Common myeloid progenitor, CD34-positive (primary cell): Measurements from ENCODE around the gene OR56A1. TPM values are rescaled to one million over a fixed set of nuclear protein-coding genes. Genes with fewer than 3 reads are reported as not detected.
"Not testable (repeated sequence)": the region's sequence is repeated elsewhere in the genome, so short reads cannot be mapped to it uniquely, and the experiment has no call there.

Experiments
- CTCF ChIA-PET: fragments of 350-600 bp; sonication (Branson Sonifier 250); formaldehyde crosslinking; loops from one replicate; lab custom pipeline; 2021; ENCODE audit warnings: antibody characterized with exemption; lab: Charles Lee
- POLR2A ChIA-PET: fragments of 350-600 bp; sonication (Branson Sonifier 250); formaldehyde crosslinking; loops from one replicate; lab custom pipeline; 2021; ENCODE audit warnings: antibody characterized with exemption; lab: Charles Lee
- DNase-seq, 3 donors: peaks; one replicate each; pipeline versions ENCODE4 v3.0.0 to v3.0.0-alpha.2; 2013
- H3K27ac ChIP-seq, 2 experiments: 1 replicate in 1 of 2; 2 replicates in 1 of 2; pipeline ENCODE4 v1.7.0; 2013; ENCODE audit warnings: inconsistent platforms in 2 of 2, low read length in 2 of 2, mild to moderate bottlenecking in 2 of 2, low read depth in 1 of 2, moderate library complexity in 1 of 2; ENCODE audit not compliant: severe bottlenecking in 2 of 2, insufficient read depth in 1 of 2, poor library complexity in 1 of 2
- H3K27me3 ChIP-seq, 5 experiments: replicated peaks in 2 of 5; 1 replicate in 3 of 5; 2 replicates in 2 of 5; pipeline versions ENCODE4 v1.6.1 to v1.7.0; 2013; ENCODE audit warnings: low read length in 4 of 5, mild to moderate bottlenecking in 2 of 5, moderate library complexity in 2 of 5, inconsistent platforms in 1 of 5; ENCODE audit not compliant: insufficient read depth in 5 of 5, control insufficient read depth in 4 of 5
- H3K36me3 ChIP-seq, 4 experiments: 1 replicate in 2 of 4; 2 replicates in 2 of 4; pipeline versions ENCODE4 v1.6.1 to v1.7.0; 2013; ENCODE audit warnings: low read length in 3 of 4, control low read depth in 1 of 4, mild to moderate bottlenecking in 1 of 4; ENCODE audit not compliant: control insufficient read depth in 4 of 4, insufficient read depth in 4 of 4
- H3K4me1 ChIP-seq, 4 experiments: 1 replicate in 3 of 4; 2 replicates in 1 of 4; pipeline versions ENCODE4 v1.6.1 to v1.7.1; 2013; ENCODE audit warnings: low read length in 3 of 4, mild to moderate bottlenecking in 3 of 4, control low read depth in 1 of 4, inconsistent platforms in 1 of 4, moderate library complexity in 1 of 4; ENCODE audit not compliant: control insufficient read depth in 4 of 4, insufficient read depth in 4 of 4; ENCODE audit errors: control extremely low read depth in 1 of 4
- H3K4me3 ChIP-seq, 7 experiments: 1 replicate in 4 of 7; 2 replicates in 3 of 7; pipeline versions ENCODE4 v1.5.1 to v1.7.0; 2013; ENCODE audit warnings: mild to moderate bottlenecking in 7 of 7, low read length in 6 of 7, moderate library complexity in 6 of 7, inconsistent platforms in 2 of 7, low read depth in 2 of 7, control low read depth in 1 of 7; ENCODE audit not compliant: insufficient read depth in 4 of 7, control insufficient read depth in 1 of 7; ENCODE audit errors: extremely low read depth in 1 of 7
- H3K9me3 ChIP-seq, 5 experiments: 1 replicate in 4 of 5; 2 replicates in 1 of 5; pipeline versions ENCODE4 v1.6.1 to v1.7.1; 2013; ENCODE audit warnings: low read length in 4 of 5, mild to moderate bottlenecking in 2 of 5, inconsistent platforms in 1 of 5, low read depth in 1 of 5, moderate library complexity in 1 of 5; ENCODE audit not compliant: control insufficient read depth in 4 of 5, insufficient read depth in 2 of 5; ENCODE audit errors: control extremely low read depth in 1 of 5
- WGBS: methylation state at CpG from one replicate; pipeline ENCODE4 v1.1.5; 2013; ENCODE audit not compliant: insufficient coverage; 5-methylcytosine and 5-hydroxymethylcytosine counted together
- polyA plus RNA-seq: library from polyadenylated mRNA; unstranded; fragments of 120-200 nt; gene quantifications from one replicate; pipeline ENCODE4 v1.2.1, GENCODE V29; 2013

OR56A1 gene, protein sequence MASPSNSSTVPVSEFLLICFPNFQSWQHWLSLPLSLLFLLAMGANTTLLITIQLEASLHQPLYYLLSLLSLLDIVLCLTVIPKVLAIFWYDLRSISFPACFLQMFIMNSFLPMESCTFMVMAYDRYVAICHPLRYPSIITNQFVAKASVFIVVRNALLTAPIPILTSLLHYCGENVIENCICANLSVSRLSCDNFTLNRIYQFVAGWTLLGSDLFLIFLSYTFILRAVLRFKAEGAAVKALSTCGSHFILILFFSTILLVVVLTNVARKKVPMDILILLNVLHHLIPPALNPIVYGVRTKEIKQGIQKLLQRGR
- polyA plus RNA-seq: not detected

GRCh38 chr11:6030708-6031405 is at the start of gene OR56A1:
TSS of gene OR56A1 (minus strand) at chr11:6030758. CDS start at chr11:6027692, 3,066 bp downstream.
- no peak within 1 kb of the TSS for H3K4me3 ChIP-seq
- H3K27ac ChIP-seq: no peak within 1 kb of the TSS
- no peaks in the 10 kb centered on the region for H3K4me1 ChIP-seq
- CTCF ChIA-PET: interaction anchor here (1.3 kb wide), 1 partner anchor 8 kb away, joined by 4 read pairs; no protein-coding TSS in a partner anchor
- H3K36me3 ChIP-seq: no peaks in the 10 kb centered on the region
- no peaks in the 10 kb centered on the region for H3K9me3 ChIP-seq
- peaks cover 3 to 17% (median 6%) of the 10 kb centered on the region in 5 experiments for H3K27me3 ChIP-seq
- WGBS: 100% methylated on average over 1 of the region's 1 CpG
- DNase-seq: no peak
- POLR2A ChIA-PET: no interaction called here

DNA sequence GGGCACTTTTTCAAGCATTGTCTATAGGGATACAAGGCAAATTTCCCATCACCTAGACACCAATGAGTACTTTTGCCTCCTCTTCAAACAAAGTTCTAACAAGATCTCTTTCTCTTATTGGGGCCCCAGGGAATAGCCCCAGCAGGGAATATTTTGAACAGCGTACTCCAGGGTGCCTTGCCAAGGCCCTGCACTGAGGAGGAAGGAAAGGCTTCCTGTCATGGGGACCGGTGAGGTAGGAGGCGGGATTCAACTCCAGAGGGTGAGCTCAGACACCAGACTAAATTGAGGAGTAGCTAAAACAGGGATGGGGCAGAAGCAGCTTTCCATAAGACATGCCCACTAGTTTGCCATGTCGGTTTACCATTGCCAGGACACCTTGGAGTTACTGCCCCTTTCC is 48.9 kb upstream of the OR56A1 start:
- Histone ChIP-seq H3K4me1 (no peaks in the 10 kb centered on the region), H3K4me3 (no peak overlapping the region), H3K9me3 (peaks cover 0 to 13% (median 9%) of the 10 kb centered on the region in 5 experiments), H3K27ac (no peak overlapping the region), H3K36me3 (no peaks in the 10 kb centered on the region), H3K27me3 (peaks cover 0 to 3% (median 0%) of the 10 kb centered on the region in 5 experiments)
- 69% methylated on average over 2 of the region's 4 CpGs for WGBS
- no peak for DNase-seq
- POLR2A ChIA-PET: no interaction called here
- CTCF ChIA-PET: interaction anchor here (1.3 kb wide), 1 partner anchor 188 kb away, joined by 3 read pairs; no protein-coding TSS in a partner anchor

GRCh38 chr11:6077723-6078122 is 47.2 kb upstream of the OR56A1 start:
- POLR2A ChIA-PET: no interaction called here
- H3K4me3 ChIP-seq: no peak overlapping the region

DNA sequence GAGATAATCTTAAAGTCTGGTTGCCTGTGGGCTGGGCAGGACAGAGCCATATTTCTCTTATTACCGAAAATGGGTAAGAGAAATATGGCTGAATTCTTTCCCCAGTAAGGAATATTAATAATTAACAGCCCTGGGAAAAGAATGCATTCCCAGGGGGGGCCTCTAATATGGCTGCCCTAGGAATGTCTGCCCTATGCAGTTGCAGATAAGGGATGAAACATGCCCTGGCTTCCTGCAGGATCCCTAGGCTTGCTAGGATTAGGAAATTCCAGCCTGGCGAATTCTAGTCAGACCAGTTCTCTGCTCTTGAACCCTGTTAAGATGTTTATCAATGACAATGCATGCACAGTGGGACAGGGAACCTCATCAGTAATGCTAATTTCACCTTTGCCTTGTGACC is 45.9 kb upstream of the OR56A1 start:
- H3K4me1 ChIP-seq, CTCF ChIA-PET, H3K27me3 ChIP-seq, H3K27ac ChIP-seq, H3K4me3 ChIP-seq, H3K36me3 ChIP-seq, DNase-seq, POLR2A ChIA-PET: not testable (repeated sequence)
- peaks cover 0 to 11% (median 7%) of the 10 kb centered on the region in 5 experiments for H3K9me3 ChIP-seq
- 80% methylated on average over 1 of the region's 2 CpGs for WGBS

More at GRCh38 chr11:6077723-6078122, 47.2 kb upstream of the OR56A1 start:
- Histone ChIP-seq H3K9me3 (peaks cover 0 to 12% (median 7%) of the 10 kb centered on the region in 5 experiments), H3K27me3 (peaks cover 0 to 3% (median 0%) of the 10 kb centered on the region in 5 experiments), H3K27ac (no peak overlapping the region), H3K4me1 (no peaks in the 10 kb centered on the region), H3K36me3 (no peaks in the 10 kb centered on the region)
- DNase-seq: no peak
- WGBS: 96% methylated on average over 6 of the region's 6 CpGs
- CTCF ChIA-PET: no interaction called here

DNA sequence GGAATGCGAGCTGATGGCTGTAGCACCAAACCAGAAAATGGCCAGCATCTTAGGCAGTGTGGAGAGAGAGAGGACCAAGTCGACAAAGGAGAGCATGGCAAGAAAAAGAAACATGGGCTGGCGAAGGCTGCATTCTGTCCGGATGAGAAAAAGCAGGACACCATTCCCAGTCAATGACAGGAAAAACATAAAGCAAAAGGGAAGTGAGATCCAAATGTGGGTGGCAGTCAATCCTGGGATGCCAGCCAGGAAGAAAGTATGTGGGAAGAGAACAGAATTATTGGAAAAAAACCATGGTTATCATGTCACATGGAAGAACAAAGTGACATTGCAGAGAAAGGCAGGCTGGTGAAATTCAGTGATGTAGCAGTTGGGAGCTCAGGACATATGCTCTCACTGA is 36.9 kb upstream of the OR56A1 start:
- ChIA-PET POLR2A (no interaction called here), CTCF (no interaction called here)

DNA sequence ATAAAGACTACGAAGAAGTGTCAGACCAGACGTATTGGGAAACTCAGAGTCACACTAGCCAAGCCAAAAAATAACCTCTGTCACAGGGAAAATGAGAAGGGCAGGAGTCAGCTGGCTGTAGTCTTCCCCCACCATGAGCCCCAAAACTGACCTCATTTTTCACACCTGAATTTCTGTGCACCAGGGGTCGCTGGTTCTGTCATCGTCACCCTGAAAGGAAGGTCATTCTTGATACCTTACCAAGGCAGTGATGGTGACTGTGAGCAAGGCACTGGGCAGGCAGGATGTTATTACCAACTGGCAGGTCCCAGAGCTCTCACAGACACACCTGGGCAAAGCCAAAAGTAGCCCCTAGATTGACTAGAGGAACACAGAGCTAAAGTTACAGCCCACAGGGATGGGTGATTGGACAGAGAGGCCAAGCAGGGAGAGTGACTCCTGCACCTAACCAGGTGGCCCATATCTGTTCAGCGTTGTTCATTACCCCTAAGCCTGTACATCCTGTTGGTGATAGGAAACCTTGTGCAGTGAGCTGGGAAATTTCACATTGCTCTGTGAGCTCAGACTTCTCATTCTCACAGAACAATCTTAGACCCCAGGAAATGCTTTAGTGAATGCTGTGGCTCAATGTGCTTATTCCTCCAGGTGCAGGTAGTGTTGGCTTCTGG is 32.3 kb upstream of the OR56A1 start:
- POLR2A ChIA-PET: no interaction called here
- WGBS: 81% methylated on average over 4 of the region's 5 CpGs
- DNase-seq: no peak
- H3K27ac ChIP-seq: no peak overlapping the region
- no peaks in the 10 kb centered on the region for H3K4me1 ChIP-seq
- no peak overlapping the region for H3K4me3 ChIP-seq
- CTCF ChIA-PET: no interaction called here
- H3K36me3 ChIP-seq: no peaks in the 10 kb centered on the region
- H3K9me3 ChIP-seq: no peaks in the 10 kb centered on the region
- H3K27me3 ChIP-seq: peaks cover 0 to 4% (median 0%) of the 10 kb centered on the region in 5 experiments

More for the DNA sequence above, 36.9 kb upstream of the OR56A1 start:
- no peaks in the 10 kb centered on the region for H3K9me3 ChIP-seq
- no peaks in the 10 kb centered on the region for H3K36me3 ChIP-seq
- peaks cover 0 to 4% (median 0%) of the 10 kb centered on the region in 5 experiments for H3K27me3 ChIP-seq
- 92% methylated on average over 4 of the region's 4 CpGs for whole genome bisulfite sequencing
- no peak for DNase-seq
- no peak overlapping the region for H3K4me3 ChIP-seq
- no peak overlapping the region for H3K27ac ChIP-seq
- H3K4me1 ChIP-seq: no peaks in the 10 kb centered on the region
